Endodermal cell (in vitro differentiated cells): Measurements from ENCODE around the gene PRDM5. TPM values are rescaled to one million over a fixed set of nuclear protein-coding genes. Genes with fewer than 3 reads are reported as not detected.
"Not testable (repeated sequence)": the region's sequence is repeated elsewhere in the genome, so short reads cannot be mapped to it uniquely, and the experiment has no call there.

Experiments used
- DNase-seq: peaks from one replicate; pipeline ENCODE4 v3.0.0-alpha.2; 2017
- H3K27ac ChIP-seq: 2 replicates; pipeline ENCODE4 v1.5.1; 2013; ENCODE audit warnings: mild to moderate bottlenecking, low read depth, low read length, moderate library complexity
- H3K27me3 ChIP-seq: 2 replicates; pipeline ENCODE4 v1.6.1; 2013; ENCODE audit warnings: mild to moderate bottlenecking, low read length, moderate library complexity; ENCODE audit not compliant: insufficient read depth, control insufficient read depth, poor library complexity, severe bottlenecking
- H3K36me3 ChIP-seq: 2 replicates; pipeline ENCODE4 v1.7.0; 2013; ENCODE audit warnings: mild to moderate bottlenecking, low read length, moderate library complexity; ENCODE audit not compliant: control insufficient read depth, insufficient read depth
- H3K4me1 ChIP-seq: one replicate; pipeline ENCODE4 v1.7.0; 2013; ENCODE audit warnings: low read length; ENCODE audit not compliant: control insufficient read depth, insufficient read depth
- H3K4me3 ChIP-seq: 2 replicates; pipeline ENCODE4 v1.5.1; 2013; ENCODE audit warnings: mild to moderate bottlenecking, low read length, moderate library complexity
- H3K9ac ChIP-seq: 2 replicates; pipeline ENCODE4 v1.6.1; 2013; ENCODE audit warnings: mild to moderate bottlenecking, low read length, moderate library complexity; ENCODE audit not compliant: poor library complexity, severe bottlenecking; ENCODE audit errors: extremely low read depth
- H3K9me3 ChIP-seq: 2 replicates; pipeline ENCODE4 v1.6.1; 2013; ENCODE audit warnings: mild to moderate bottlenecking, low read length, moderate library complexity; ENCODE audit not compliant: control insufficient read depth
- H3K27ac Mint-ChIP-seq: 2 replicates; pipeline ENCODE4 v1.8.0; 2020; ENCODE audit warnings: mixed read lengths
- H3K27me3 Mint-ChIP-seq: 2 replicates; pipeline ENCODE4 v1.8.0; 2021; ENCODE audit warnings: mild to moderate bottlenecking, mixed read lengths; ENCODE audit not compliant: insufficient read depth
- H3K36me3 Mint-ChIP-seq: 2 replicates; pipeline ENCODE4 v1.8.0; 2020; ENCODE audit warnings: low read depth, mixed read lengths
- H3K4me1 Mint-ChIP-seq: 2 replicates; pipeline ENCODE4 v1.8.0; 2020; ENCODE audit warnings: mixed read lengths
- H3K4me3 Mint-ChIP-seq: 2 replicates; pipeline ENCODE4 v1.8.0; 2020; ENCODE audit warnings: mild to moderate bottlenecking, moderate library complexity, mixed read lengths
- H3K9me3 Mint-ChIP-seq: 2 replicates; pipeline ENCODE4 v1.8.0; 2020; ENCODE audit warnings: mild to moderate bottlenecking, mixed read lengths
- WGBS, 2 experiments: methylation state at CpG; one replicate each; pipeline versions ENCODE4 v1.1.5 to v1.1.7; 2013; ENCODE audit warnings: missing lambda C conversion rate in 2 of 2, mixed read lengths in 1 of 2; ENCODE audit not compliant: insufficient coverage in 1 of 2, insufficient read length in 1 of 2; 5-methylcytosine and 5-hydroxymethylcytosine counted together
- total RNA-seq, 2 donors: library from RNA; stranded (reverse); fragmentation: NEBNext Ultra II Directional in 1 of 2; extraction: Animal tissue kit (Norgen Biotek cat#: 25700) in 1 of 2; gene quantifications; 2 replicates in 1 of 2; 3 replicates in 1 of 2; pipeline ENCODE4 v1.2.1, GENCODE V29; 2021
- TF ChIP-seq, protein P1 (sequence below): fragments of 200-600 bp; sonication (generic); conservative IDR thresholded peaks from 2 replicates; pipeline ENCODE4 v1.5.0; 2021; ENCODE audit warnings: antibody characterized with exemption, mild to moderate bottlenecking

The PRDM5 gene
- total RNA-seq, 2 donors from 2014 or later = 18.3 to 19.1 TPM

DNA sequence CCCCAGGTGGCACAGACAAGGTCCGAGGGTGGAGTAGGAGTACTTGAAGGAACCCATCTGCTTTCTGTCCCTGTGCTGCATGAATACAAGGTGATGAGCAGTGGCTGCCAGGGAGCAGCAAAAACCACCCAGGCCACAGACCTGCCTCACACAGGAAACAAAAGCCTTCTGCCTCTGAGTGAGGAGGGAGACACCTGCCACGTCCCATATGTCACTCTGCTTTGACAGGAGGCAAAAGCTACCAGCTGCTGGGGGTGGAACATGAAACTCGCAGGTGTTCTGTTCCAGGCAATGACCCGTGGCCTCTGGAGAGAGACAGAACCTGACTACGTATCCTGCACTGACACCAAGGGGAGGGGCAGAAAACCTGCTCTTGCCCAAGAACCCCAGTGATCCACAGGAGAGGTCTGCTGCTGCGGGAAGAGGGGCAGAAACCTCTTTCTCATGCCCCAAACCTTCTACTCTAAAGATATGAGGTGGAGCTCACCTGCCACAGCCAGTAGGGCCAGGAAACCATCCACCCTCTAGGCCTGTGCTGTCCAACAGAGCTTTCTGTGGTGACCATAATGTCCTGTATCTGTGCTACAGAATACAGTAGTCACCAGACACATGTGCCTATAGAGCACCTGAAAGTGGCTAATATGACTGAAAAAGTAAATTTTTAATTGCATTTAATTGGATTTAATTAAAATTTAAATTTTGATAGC lies 172.9 kb downstream of the PRDM5 start:
- 87 to 92% methylated on average over 5 to 6 of the region's 6 CpGs for WGBS, 2 experiments
- H3K4me3 Mint-ChIP-seq = no peak overlapping the region
- TF ChIP-seq, protein P1, sequence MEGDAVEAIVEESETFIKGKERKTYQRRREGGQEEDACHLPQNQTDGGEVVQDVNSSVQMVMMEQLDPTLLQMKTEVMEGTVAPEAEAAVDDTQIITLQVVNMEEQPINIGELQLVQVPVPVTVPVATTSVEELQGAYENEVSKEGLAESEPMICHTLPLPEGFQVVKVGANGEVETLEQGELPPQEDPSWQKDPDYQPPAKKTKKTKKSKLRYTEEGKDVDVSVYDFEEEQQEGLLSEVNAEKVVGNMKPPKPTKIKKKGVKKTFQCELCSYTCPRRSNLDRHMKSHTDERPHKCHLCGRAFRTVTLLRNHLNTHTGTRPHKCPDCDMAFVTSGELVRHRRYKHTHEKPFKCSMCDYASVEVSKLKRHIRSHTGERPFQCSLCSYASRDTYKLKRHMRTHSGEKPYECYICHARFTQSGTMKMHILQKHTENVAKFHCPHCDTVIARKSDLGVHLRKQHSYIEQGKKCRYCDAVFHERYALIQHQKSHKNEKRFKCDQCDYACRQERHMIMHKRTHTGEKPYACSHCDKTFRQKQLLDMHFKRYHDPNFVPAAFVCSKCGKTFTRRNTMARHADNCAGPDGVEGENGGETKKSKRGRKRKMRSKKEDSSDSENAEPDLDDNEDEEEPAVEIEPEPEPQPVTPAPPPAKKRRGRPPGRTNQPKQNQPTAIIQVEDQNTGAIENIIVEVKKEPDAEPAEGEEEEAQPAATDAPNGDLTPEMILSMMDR = no peak

DNA sequence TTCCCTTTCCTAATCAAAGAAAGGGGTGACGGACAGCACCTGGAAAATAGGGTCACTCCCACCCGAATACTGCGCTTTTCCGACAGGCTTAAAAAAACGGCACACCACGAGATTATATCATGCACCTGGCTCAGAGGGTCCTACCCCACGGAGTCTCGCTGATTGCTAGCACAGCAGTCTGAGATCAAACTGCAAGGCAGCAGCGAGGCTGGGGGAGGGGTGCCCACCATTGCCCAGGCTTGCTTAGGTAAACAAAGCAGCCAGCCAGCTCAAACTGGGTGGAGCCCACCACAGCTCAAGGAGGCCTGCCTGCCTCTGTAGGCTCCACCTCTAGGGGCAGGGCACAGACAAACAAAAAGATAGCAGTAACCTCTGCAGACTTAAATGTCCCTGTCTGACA lies 180.9 kb downstream of the PRDM5 start:
- peak overlapping the region; percentile 86 for H3K27ac Mint-ChIP-seq
- TF ChIP-seq, protein P1 = peak; percentile 28
- H3K4me3 Mint-ChIP-seq = peak overlapping the region; percentile 37
- not testable (repeated sequence) for H3K4me3 ChIP-seq, H3K4me1 Mint-ChIP-seq, H3K9me3 ChIP-seq, H3K36me3 Mint-ChIP-seq, DNase-seq, H3K27me3 ChIP-seq, H3K9me3 Mint-ChIP-seq, H3K4me1 ChIP-seq, H3K27me3 Mint-ChIP-seq, H3K36me3 ChIP-seq, H3K27ac ChIP-seq, H3K9ac ChIP-seq
- 75 to 90% methylated on average over 4 to 9 of the region's 9 CpGs for WGBS, 2 experiments

More for the DNA sequence above, 172.9 kb downstream of the PRDM5 start:
- Histone ChIP-seq H3K4me3 (no peak overlapping the region), H3K36me3 (no peaks in the 10 kb centered on the region), H3K27ac (no peak overlapping the region), H3K4me1 (no peaks in the 10 kb centered on the region), H3K27me3 (no peaks in the 10 kb centered on the region), H3K9ac (no peak overlapping the region), H3K9me3 (peaks cover 22% of the 10 kb centered on the region)
- Mint-ChIP-seq H3K36me3 (peaks cover 18% of the 10 kb centered on the region), H3K9me3 (peaks cover 27% of the 10 kb centered on the region), H3K27me3 (no peaks in the 10 kb centered on the region), H3K4me1 (peaks cover 2% of the 10 kb centered on the region), H3K27ac (no peak overlapping the region)
- no peak for DNase-seq

DNA sequence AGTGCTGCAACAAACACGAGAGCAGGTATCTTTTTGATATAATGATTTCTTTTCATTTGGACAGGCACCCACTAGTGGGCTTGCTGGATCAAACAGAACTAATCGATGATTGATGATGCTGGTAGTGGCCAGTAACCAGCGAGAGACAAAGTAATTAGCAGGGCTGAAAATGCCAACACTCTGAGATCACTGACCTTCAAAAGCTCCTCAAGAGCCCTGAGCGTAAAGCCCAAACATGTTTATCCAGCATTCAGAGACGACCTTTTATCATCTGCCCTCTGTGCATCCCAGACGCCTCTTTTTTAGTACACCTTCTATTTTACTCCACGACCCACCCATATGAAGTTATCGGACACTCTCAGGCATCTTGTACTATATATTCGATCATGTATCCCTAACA lies 186.2 kb downstream of the PRDM5 start:
- Histone ChIP-seq H3K4me1 (peaks cover 8% of the 10 kb centered on the region), H3K27me3 (no peaks in the 10 kb centered on the region), H3K9ac (no peak overlapping the region), H3K9me3 (no peaks in the 10 kb centered on the region), H3K4me3 (no peak overlapping the region), H3K36me3 (no peaks in the 10 kb centered on the region), H3K27ac (no peak overlapping the region)
- Mint-ChIP-seq H3K9me3 (no peaks in the 10 kb centered on the region), H3K36me3 (no peaks in the 10 kb centered on the region), H3K4me1 (peaks cover 7% of the 10 kb centered on the region), H3K27ac (no peak overlapping the region), H3K27me3 (no peaks in the 10 kb centered on the region), H3K4me3 (no peak overlapping the region)
- TF ChIP-seq, protein P1 = no peak
- no peak for DNase-seq
- 83 to 86% methylated on average over 8 to 9 of the region's 9 CpGs for WGBS, 2 experiments
